ENCODE results near the gene CTNNA2.

The CTNNA2 gene

GRCh38 chr2:79512442-79513401 is at the start of gene CTNNA2:
CTNNA2 (plus strand) TSS chr2:79513051.
- DNase-seq (ENCODE audit: low read depth in 2 of 2) = no peak

GRCh38 chr2:79487399-79487798 is 25.5 kb upstream of the CTNNA2 start:
- DNase-seq (ENCODE audit: low read depth in 2 of 2) = no peak

DNA sequence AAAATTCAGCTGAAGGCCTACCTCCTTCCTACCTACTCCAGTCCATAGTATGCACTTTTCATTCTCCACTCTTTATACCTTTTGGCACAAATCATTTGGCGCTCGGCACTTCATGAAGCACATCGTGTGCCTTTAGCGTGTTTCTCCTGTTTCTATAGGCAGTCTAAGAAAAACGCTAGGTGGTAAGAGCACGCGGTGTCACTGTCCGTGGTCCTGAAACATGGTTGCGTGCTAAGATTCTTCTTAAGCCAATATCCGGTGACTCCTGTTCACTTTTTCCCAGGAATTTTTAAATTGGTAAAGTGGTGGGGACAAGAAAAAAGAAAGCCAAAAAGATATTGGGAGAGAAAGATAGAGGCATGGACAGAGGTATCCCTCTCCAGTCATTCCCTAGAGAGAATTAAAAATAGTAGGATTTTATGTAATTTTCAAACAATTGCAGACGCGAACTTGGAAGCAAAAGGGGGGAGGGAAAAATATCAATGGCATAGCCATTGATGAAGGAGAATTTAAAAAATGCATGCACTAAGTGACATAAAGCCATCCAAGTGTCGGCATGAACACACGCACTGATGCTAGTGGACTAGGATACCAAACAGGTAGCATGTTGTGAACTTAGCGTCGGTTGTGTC is 1.4 kb upstream of the CTNNA2 start:
- no peak for DNase-seq (ENCODE audit: low read depth in 2 of 2)

- DNase-seq (ENCODE audit: low read depth in 2 of 2) = no peak
Measured at GRCh38 chr2:79513711-79514110, 860 bp downstream of the CTNNA2 start.

GRCh38 chr2:79529636-79530035 is 16.8 kb downstream of the CTNNA2 start:
- no peak for DNase-seq (ENCODE audit: low read depth in 2 of 2)

DNA sequence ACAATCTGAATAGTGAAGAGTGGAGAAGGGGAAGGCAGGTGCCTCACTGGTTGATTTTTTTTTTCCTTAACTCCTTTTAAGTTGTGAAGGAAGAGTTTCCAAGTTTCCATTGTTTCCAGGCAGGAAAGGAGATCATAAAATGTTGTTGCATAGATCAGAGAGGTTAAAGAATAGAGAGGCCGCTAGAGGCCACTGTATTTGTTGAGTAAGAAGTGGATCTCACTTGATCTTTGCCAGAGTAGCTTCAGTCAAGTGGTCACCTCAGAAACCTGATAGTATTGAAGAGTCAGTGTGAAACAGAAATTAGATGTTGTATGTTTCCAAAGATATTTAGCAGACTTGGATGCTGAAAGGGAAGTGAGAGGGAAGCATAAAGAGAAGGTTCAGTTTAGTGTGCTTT is 17.6 kb downstream of the CTNNA2 start:
- DNase-seq (ENCODE audit: low read depth in 2 of 2) = no peak

GRCh38 chr2:79547568-79547967 is 34.7 kb downstream of the CTNNA2 start:
- no peak for DNase-seq (ENCODE audit: low read depth in 2 of 2)

DNA sequence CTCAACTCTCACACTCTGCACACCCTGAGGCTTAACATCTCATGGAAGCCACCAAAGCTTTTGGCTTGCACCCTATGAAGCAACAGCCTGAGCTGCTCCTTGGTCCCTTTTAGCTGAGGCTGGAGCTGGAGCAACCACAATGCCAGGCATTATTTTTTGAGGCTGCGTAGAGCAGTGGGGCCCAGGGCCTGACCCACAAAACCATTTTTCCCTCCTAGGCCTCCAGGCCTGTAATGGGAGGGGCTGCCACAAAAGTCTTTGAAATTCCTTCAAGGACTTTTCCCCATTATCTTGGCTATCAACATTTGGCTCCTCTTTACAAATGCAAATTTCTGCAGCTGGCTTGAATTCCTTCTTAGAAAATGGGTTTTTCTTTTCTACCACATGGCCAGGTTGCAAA is 39.8 kb downstream of the CTNNA2 start:
- DNase-seq (ENCODE audit: low read depth in 2 of 2) = no peak

- DNase-seq (ENCODE audit: low read depth in 2 of 2) = no peak
Measured at GRCh38 chr2:79554899-79555298, 42.0 kb downstream of the CTNNA2 start.

- DNase-seq (ENCODE audit: low read depth in 2 of 2) = no peak
Measured at GRCh38 chr2:79564065-79564464, 51.2 kb downstream of the CTNNA2 start.

GRCh38 chr2:79569048-79569447 is 56.2 kb downstream of the CTNNA2 start:
- DNase-seq (ENCODE audit: low read depth in 2 of 2) = no peak

GRCh38 chr2:79573895-79574674 is 61.2 kb downstream of the CTNNA2 start:
- no peak for DNase-seq (ENCODE audit: low read depth in 2 of 2)

- DNase-seq (ENCODE audit: low read depth in 2 of 2) = no peak
Measured at GRCh38 chr2:79576451-79576850, 63.6 kb downstream of the CTNNA2 start.

DNA sequence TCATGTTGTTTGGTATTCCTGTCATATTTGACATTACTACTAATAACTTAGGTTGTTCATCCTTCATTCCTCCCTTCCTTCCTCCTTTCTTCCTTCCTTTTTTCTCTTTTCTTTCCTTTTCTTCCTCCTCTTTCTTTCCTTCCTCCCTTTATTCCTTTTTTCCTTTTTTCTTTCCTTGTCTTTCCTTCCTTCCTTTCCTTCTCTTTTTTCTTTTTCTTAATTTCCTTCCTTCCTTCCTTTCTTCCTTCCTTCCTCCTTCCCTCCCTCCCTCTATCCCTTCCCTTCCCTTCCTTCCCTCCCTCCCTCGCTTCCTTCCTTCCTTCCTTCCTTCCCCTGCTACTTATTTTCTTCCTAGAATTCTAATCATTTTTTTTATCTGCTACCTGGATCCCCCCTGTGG is 66.1 kb downstream of the CTNNA2 start:
- no peak for DNase-seq (ENCODE audit: low read depth in 2 of 2)

GRCh38 chr2:79580175-79580574 is 67.3 kb downstream of the CTNNA2 start:
- no peak for DNase-seq (ENCODE audit: low read depth in 2 of 2)

DNA sequence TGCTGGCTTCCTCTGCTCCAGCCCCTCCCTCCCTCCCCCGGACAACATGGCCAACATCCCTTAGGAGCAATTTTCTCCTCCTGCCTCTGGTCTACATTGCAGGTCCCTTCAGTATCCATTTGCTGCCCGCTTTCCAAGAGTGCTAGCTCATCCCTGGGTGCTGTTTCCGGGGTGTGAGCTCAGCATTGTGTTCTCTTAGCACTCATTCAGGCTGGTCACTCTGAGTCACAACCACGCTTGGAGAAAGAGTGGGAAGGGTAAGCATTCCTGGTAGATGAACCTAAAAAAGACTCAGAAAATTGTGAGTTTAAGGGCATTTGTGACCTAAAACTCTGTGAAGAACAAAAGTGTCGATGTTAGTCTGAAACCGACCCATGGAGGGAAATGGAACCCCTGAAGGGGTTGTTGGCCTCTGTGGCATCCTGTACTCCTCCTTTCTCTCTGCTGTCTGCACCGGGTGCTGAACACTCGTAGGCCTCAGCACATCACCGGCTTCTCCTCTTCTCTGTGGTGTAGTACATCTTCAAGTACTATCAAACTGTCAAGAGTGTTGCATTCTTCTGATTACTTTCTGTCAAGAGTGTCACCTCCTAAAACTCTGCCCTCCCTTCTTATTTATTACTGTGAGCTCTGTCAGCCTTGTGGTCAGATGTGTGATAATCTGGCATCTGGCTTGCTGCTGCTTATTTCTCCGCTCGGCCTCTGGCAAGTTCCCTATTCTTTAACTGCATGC is 73.0 kb downstream of the CTNNA2 start:
- no peak for DNase-seq (ENCODE audit: low read depth in 2 of 2)

DNA sequence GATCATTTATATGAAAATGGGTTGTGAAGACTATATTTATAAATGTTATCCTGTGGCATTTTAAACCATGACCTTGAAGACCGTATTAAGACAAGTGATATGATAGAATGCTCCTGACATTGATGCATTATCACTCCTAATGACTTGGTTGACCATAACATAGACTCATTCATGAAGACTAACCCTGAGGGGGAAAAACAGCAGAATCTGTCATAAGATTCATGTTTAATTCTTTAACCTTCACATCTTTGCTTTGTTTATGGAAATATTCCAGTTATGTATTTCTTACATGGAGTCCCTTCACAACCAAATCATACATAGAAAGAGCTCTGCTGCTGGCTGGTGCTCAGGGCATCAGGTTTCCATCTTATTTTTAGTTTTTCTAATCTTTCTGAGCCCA is 78.4 kb downstream of the CTNNA2 start:
- no peak for DNase-seq (ENCODE audit: low read depth in 2 of 2)

GRCh38 chr2:79593237-79593867 is 80.5 kb downstream of the CTNNA2 start:
- no peak for DNase-seq (ENCODE audit: low read depth in 2 of 2)

DNA sequence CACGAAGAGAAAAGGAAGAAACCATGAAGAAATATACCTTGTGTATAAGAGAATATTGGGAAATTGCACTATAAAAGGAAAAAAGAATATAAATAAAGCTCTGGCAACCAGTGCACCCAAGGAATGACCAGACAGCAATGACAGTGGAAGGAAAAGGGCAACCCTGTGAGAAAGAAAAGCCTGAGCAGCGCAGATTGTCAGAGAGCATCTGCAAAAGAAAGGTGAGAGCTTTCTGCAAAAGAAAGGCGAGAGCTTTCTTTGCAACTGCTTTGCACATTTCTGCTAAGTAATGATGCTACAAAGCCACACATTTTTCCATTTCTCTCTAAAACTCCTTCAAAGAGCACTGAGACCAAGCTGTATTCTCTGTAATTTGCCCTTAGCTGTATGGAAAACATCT is 83.6 kb downstream of the CTNNA2 start:
- DNase-seq (ENCODE audit: low read depth in 2 of 2) = no peak

- no peak for DNase-seq (ENCODE audit: low read depth in 2 of 2)
Measured at GRCh38 chr2:79604748-79605147, 91.9 kb downstream of the CTNNA2 start.

- DNase-seq (ENCODE audit: low read depth in 2 of 2) = no peak
Measured at GRCh38 chr2:79611448-79612016, 98.7 kb downstream of the CTNNA2 start.

Measured in stimulated activated CD4-positive, alpha-beta T cell treated with anti-CD3 and anti-CD28 coated beads, Interleukin-1b, Interleukin-23, amount 100 ng/mL, for 4 hours (primary cell).